T-helper 9 cell (primary cell): ENCODE results near the gene AQP9.
"Not testable (repeated sequence)": the region's sequence is repeated elsewhere in the genome, so short reads cannot be mapped to it uniquely, and the experiment has no call there.

ENCODE experiments used
- DNase-seq: peaks from one replicate; pipeline ENCODE4 v3.0.0-alpha.2; 2020

The AQP9 gene

DNA sequence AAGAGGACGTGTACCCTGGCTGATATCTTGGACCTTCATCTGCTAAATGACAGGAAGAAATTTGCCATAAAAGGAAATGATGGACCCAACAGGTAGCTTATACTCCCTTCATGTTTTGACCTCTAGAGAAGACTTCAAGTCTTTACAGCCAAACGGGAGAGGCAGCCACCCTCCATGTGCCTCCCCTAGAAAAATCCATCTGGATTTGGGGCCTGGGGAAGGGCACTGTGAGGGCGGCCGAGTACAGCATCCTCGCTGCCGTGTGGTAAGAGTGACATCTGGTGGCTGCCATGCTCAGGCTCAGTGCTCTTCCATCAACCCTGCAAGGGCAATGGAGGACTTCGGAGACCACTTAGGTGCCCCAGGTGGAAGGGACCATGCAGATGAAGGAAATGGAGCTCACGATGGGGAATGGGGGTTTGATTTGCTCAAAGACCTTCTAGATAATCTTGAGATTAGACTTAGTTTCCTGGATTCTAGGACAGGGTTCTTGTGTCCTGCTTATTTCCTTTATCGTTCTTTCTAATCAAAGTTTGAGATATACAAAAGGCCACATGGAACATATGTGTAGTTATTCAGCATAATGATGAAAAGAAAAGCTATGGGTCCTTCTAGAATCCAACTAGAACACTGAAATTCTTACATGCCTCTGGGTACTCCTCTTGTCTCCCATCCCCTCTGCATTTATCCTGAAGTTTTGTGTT lies 44.4 kb downstream of the AQP9 start:
- DNase-seq = peak; percentile 3

- DNase-seq = no peak
Observed at GRCh38 chr15:58185439-58185838, 47.3 kb downstream of the AQP9 start.

- no peak for DNase-seq
Observed at GRCh38 chr15:58189148-58189811, 51.1 kb downstream of the AQP9 start.

DNA sequence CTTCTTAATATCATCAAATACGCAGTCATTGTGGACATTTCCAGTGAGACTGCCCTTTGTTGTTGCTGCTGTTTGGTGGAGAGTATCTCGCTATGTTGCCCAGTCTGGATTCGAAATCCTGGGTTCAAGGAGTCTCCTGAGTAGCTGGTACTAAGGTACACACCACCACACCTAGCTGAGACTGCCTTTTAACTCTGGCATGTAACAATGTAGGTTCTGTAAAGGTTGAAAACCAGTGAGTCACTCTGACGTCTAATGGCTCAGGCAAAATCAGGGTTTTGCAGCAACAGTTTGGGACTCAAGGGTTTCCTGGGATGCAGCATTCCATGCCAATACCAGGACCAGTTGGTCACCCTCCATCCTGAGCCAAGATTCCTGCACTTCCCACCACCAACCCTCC lies 52.2 kb downstream of the AQP9 start:
- DNase-seq = no peak

DNA sequence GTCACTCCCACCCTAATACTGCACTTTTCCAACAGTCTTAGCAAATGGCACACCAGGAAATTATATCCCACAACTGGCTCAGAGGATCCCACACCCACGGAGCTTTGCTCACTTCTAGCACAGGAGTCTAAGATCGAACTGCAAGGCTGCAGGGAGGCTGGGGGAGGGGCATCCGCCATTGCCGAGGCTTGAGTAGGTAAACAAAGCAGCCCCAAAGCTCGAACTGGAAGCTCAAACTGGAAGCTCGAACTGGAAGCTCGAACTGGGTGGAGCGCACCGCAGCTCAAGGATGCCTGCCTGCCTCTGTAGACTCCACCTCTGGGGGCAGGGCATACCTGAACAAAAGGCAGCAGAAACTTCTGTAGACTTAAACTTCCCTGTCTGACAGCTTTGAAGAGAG lies 55.5 kb downstream of the AQP9 start:
- not testable (repeated sequence) for DNase-seq

DNA sequence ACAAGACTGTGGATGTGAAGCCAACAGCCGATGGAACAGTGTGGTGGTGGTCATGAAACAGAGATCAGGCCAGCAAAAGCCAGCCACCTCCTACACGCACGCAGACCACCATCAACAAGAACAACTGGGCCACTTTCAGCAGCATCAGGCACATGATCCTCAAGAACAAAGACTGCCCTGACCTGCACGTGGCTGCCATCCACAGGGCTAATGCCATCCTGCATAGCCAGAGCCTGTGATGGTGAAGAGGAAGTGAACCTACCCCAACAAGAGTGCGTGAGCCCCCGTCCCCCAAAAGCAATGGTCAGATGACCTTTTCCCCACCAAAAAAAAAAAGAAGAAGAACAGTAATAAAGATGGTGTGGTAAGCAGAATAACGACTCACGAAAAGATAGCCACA lies 62.6 kb downstream of the AQP9 start:
- no peak for DNase-seq

DNA sequence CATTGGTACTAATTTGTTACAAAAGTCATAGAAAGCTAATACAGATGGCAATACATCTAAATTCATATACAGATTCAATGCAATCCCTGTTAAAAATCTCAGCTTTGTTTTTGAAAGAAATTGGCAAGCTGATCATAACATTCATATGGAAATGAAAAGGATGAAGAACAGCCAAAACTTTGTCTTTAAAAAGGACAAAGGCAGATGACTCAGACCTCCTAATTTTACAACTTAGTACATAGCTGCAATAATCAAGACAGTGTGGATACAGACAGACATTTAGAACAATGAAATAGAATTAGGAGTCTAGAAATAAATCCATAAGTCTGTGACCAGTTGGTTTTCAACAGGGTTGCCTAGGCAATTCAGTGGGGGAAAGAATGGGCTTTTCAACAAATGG lies 63.3 kb downstream of the AQP9 start:
- DNase-seq = no peak

DNA sequence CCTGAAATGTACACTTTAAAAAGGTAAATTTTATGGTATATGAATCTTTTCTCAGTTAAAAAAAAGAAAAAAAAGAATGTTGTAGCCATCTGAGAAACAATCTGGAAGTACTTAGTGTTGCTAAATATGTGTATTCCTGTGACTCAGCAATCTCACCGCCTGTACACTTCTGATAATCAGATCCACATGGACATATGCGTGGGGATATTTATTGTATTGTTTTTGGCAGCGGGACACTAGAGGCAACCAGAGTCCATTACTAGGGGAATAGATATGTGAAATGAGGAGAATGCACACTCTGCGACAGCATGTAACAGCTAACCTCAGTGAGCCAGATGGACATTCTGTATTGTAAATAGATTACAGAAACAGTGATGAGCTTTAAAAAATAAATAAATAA lies 65.4 kb downstream of the AQP9 start:
- no peak for DNase-seq

GRCh38 chr15:58206151-58206550 lies 68.0 kb downstream of the AQP9 start:
- no peak for DNase-seq

GRCh38 chr15:58208217-58208616 lies 70.0 kb downstream of the AQP9 start:
- not testable (repeated sequence) for DNase-seq

GRCh38 chr15:58209007-58209481 lies 70.9 kb downstream of the AQP9 start:
- DNase-seq = peak; percentile 35

DNA sequence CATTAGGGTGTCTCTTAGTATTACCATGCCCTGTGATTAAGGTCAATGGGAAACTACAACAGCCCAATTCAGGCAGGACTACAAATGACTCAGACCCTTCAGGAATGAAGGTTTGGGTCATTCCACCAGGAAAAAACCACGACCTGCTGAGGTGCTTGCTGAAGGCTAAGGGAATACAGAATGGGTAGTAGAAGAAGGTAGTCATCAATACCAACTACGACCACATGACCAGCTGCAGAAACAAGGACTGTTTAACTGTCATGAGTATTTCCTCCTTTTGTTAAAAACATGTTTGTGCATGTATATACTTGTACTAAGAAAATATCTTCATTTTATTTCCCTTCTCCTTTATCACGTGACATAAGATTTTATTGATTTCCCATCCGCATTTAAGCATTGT lies 71.8 kb downstream of the AQP9 start:
- DNase-seq = not testable (repeated sequence)

GRCh38 chr15:58212909-58213526 lies 74.8 kb downstream of the AQP9 start:
- no peak for DNase-seq

- no peak for DNase-seq
Observed at GRCh38 chr15:58213587-58214338, 75.6 kb downstream of the AQP9 start.

- DNase-seq = no peak
Observed at GRCh38 chr15:58214591-58215340, 76.6 kb downstream of the AQP9 start.

DNA sequence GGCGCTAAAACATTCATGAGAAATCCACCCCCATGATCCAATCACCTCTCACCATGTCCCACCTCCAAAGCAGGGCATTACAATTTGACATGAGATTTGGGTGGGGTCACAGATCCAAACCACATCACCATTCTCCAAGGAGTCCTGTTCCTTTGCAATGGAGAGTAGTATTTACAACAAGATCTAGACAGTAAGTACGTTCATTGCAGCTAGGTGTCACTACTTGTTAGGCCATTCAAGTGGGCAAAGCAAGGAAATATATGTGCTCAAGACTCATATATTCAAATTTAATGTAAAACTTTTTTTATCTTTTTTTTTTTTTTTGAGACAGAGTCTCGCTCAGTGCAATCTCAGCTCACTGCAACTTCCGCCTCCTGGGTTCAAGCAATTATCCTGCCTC lies 79.3 kb downstream of the AQP9 start:
- no peak for DNase-seq

DNA sequence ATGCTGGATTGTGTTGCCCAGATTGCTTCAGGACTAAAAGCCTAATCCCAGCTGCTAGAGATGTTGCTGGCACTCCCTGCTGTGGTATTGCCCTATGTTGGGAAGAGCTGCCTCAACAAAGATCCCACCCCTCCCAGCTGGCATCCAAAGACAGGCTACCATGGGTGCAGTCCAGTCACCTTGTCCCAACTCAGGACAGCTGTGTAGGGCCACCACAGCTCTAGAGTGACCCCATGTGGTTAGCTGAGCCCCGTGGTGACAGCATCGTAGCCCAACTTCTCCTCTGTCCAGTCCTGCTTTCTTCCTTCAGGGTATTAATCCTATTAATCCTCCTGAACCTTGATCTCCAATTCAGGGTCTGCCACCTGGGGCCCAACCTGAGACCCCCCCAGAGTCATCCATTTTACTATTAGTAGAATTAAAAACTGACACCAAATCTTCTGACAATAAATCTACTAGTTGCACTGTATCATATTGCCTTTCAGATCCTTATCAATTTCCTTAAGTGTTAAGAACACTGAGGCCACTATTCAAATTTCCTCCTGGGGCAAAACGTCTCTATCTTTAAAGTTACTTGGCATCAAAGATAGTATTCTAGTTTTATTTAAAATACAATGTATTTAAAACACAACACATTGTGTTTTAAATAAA lies 83.5 kb downstream of the AQP9 start:
- DNase-seq = no peak

- DNase-seq = no peak
Observed at GRCh38 chr15:58222679-58223078, 84.5 kb downstream of the AQP9 start.

GRCh38 chr15:58223432-58223831 lies 85.3 kb downstream of the AQP9 start:
- no peak for DNase-seq

GRCh38 chr15:58224068-58224467 lies 85.9 kb downstream of the AQP9 start:
- no peak for DNase-seq

DNA sequence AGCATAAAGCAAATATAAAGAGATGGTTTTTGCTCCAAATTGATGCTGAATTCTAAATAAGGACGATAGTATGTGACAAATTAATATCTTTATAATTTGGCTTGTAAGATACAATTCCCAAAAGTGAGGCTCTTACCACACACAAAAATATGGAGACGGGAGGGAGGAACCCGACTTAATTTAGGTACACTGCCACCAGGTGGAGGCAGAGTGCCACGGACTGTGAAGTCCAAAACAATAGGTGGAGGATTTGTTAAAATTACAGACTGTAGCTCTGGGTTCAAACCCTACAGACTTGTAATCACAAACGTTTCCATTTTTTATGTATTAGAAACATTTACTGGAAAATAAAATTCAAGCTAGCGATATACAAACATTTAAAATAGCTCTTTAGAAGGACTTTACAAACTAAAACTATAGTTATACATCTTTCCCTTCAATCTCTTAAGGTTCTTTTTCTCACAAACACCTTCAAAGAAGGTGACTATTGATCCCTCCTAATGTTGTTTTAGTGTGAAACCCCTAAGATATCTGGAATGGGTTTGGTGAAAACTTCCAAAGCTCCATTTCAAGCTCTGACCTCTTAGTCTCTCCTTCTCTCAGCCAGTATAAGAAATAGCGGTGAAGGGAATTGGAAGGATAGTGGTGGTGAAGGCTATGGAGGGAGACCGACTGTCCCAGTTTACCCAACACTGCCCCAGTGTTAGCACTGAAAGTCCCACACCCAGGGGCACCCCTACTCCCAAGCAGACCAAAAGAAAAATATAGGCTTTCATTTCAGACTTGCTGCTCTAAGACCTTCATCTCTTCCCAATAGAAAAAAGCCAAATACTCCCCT lies 89.7 kb downstream of the AQP9 start:
- peak; percentile 54 for DNase-seq
